Measurements from ENCODE around the gene TAF1A.

The TAF1A gene

GRCh38 chr1:222594789-222595188 lies 5.1 kb upstream of the TAF1A start:
- no peak for DNase-seq

GRCh38 chr1:222592171-222592570 lies 2.4 kb upstream of the TAF1A start:
- DNase-seq, result no peak

GRCh38 chr1:222588135-222588534 lies 1.6 kb downstream of the TAF1A start:
- no peak for DNase-seq

- no peak for DNase-seq
Measured at GRCh38 chr1:222586842-222587241, 2.9 kb downstream of the TAF1A start.

- no peak for DNase-seq
Measured at GRCh38 chr1:222583079-222583478, 6.7 kb downstream of the TAF1A start.

GRCh38 chr1:222582099-222582774 lies 7.5 kb downstream of the TAF1A start:
- DNase-seq, result no peak

GRCh38 chr1:222579316-222579715 lies 10.4 kb downstream of the TAF1A start:
- no peak for DNase-seq

GRCh38 chr1:222570837-222571236 lies 18.9 kb downstream of the TAF1A start:
- DNase-seq, result no peak

GRCh38 chr1:222561656-222562055 lies 28.1 kb downstream of the TAF1A start:
- no peak for DNase-seq

- no peak for DNase-seq
Measured at GRCh38 chr1:222557574-222557973, 32.2 kb downstream of the TAF1A start.

- DNase-seq, result no peak
Measured at GRCh38 chr1:222557148-222557547, 32.6 kb downstream of the TAF1A start.

GRCh38 chr1:222555992-222556615 lies 33.6 kb downstream of the TAF1A start:
- no peak for DNase-seq

GRCh38 chr1:222554177-222554576 lies 35.6 kb downstream of the TAF1A start:
- DNase-seq, result no peak

GRCh38 chr1:222552882-222553281 lies 36.9 kb downstream of the TAF1A start:
- no peak for DNase-seq

GRCh38 chr1:222547944-222548671 lies 41.6 kb downstream of the TAF1A start, which contains the start of gene HHIPL2:
TSS of gene HHIPL2 (minus strand) at chr1:222548104. CDS start at chr1:222548044, 60 bp downstream.
- no peak for DNase-seq

- no peak for DNase-seq
Measured at GRCh38 chr1:222547260-222547614, 42.5 kb downstream of the TAF1A start.

- DNase-seq, result no peak
Measured at GRCh38 chr1:222546548-222547259, 43.0 kb downstream of the TAF1A start.

- no peak for DNase-seq
Measured at GRCh38 chr1:222546091-222546490, 43.6 kb downstream of the TAF1A start.

GRCh38 chr1:222543817-222544216 lies 45.9 kb downstream of the TAF1A start:
- no peak for DNase-seq

- DNase-seq, result no peak
Measured at GRCh38 chr1:222540598-222540995, 49.1 kb downstream of the TAF1A start.

- no peak for DNase-seq
Measured at GRCh38 chr1:222539951-222540597, 49.7 kb downstream of the TAF1A start.

- no peak for DNase-seq
Measured at GRCh38 chr1:222535455-222535854, 54.3 kb downstream of the TAF1A start.

- DNase-seq, result no peak
Measured at GRCh38 chr1:222530852-222531251, 58.9 kb downstream of the TAF1A start.

Measured in activated T-cell treated with anti-CD3 and anti-CD28 coated beads, Interleukin-2, amount 50 U/mL, for 1 hour (primary cell).